ENCODE results near the gene RGMA.

DNA sequence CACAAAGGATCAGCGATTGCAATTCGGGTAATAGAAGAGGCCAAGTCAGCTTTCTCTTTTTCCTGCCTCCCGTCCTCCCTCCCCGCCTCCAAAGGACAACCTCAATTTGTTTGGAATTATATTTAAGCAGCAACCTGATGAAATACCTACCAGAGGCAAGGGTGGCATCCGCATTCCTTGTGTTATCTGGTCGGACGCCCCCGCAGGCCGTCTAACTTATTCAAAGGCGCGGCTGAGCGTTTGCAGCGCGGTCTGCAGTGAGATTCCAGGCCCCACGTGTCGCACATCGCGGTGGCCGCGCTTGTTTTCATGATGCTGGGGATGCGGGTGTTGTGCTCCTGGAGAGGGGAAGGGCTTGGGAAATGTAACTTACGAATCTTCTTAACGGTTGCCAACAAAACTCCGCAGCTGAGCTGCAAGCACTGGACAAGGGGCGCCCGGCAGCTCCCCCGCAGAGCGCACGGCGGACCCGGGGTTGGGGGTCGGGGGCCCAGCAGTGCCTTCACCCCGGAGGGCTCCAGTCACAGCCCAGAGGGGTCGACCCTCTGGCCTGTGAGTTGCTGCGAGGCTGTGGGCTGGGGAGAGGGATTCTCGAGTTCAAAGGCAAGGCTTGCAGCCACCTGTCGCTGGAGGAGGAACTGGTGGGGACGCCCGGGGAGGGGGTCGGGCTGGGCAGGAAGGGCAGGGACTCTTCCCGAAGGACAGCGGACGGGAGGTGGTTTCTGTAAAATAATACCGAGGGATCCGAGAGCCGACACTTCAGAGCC, 20.5 kb upstream of the RGMA start:
- TF ChIP-seq CTCF (conservative IDR thresholded peaks at IDR 0.05) (no peak), ZFX (IDR thresholded peaks at IDR 0.05) (no peak)

Data from C4-2B (cell line).